ENCODE data around the gene LRRC1.

DNA sequence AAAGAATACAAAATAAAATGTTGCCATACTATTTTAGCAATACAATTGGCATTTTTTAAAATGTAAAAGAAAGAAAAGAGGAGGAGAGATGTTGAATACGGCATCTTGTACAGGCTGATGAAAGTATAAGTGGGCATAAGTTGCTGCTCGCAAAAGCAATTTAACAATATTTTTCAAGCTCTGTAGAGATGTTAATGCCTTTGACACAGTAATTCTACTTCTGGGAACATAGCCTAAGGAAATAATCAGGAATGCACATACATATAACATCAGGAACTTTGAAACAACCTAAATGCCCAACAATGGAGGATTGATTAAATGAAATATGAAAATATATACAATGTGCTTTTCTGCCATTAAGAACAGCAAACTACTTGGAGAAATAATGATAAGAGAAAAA is 80.2 kb downstream of the LRRC1 start:
- TF ChIP-seq, protein P1, sequence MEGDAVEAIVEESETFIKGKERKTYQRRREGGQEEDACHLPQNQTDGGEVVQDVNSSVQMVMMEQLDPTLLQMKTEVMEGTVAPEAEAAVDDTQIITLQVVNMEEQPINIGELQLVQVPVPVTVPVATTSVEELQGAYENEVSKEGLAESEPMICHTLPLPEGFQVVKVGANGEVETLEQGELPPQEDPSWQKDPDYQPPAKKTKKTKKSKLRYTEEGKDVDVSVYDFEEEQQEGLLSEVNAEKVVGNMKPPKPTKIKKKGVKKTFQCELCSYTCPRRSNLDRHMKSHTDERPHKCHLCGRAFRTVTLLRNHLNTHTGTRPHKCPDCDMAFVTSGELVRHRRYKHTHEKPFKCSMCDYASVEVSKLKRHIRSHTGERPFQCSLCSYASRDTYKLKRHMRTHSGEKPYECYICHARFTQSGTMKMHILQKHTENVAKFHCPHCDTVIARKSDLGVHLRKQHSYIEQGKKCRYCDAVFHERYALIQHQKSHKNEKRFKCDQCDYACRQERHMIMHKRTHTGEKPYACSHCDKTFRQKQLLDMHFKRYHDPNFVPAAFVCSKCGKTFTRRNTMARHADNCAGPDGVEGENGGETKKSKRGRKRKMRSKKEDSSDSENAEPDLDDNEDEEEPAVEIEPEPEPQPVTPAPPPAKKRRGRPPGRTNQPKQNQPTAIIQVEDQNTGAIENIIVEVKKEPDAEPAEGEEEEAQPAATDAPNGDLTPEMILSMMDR (conservative IDR thresholded peaks at IDR 0.05; ENCODE audit: low read depth in 2 of 2), result no peak
- TF ChIP-seq POLR2AphosphoS5 (IDR thresholded peaks at IDR 0.05; ENCODE audit: low read depth), result no peak
- TF ChIP-seq NANOG (IDR thresholded peaks at IDR 0.05; ENCODE audit: borderline replicate concordance), result no peak
- no peak for TF ChIP-seq EZH2 (IDR thresholded peaks at IDR 0.05; ENCODE audit: low read depth, unreplicated experiment)
- no peak for TF ChIP-seq STAT1 (IDR thresholded peaks at IDR 0.05; ENCODE audit: unreplicated experiment)
- no peak for TF ChIP-seq JUNB (IDR thresholded peaks at IDR 0.05; ENCODE audit: unreplicated experiment)
- TF ChIP-seq, protein P2, sequence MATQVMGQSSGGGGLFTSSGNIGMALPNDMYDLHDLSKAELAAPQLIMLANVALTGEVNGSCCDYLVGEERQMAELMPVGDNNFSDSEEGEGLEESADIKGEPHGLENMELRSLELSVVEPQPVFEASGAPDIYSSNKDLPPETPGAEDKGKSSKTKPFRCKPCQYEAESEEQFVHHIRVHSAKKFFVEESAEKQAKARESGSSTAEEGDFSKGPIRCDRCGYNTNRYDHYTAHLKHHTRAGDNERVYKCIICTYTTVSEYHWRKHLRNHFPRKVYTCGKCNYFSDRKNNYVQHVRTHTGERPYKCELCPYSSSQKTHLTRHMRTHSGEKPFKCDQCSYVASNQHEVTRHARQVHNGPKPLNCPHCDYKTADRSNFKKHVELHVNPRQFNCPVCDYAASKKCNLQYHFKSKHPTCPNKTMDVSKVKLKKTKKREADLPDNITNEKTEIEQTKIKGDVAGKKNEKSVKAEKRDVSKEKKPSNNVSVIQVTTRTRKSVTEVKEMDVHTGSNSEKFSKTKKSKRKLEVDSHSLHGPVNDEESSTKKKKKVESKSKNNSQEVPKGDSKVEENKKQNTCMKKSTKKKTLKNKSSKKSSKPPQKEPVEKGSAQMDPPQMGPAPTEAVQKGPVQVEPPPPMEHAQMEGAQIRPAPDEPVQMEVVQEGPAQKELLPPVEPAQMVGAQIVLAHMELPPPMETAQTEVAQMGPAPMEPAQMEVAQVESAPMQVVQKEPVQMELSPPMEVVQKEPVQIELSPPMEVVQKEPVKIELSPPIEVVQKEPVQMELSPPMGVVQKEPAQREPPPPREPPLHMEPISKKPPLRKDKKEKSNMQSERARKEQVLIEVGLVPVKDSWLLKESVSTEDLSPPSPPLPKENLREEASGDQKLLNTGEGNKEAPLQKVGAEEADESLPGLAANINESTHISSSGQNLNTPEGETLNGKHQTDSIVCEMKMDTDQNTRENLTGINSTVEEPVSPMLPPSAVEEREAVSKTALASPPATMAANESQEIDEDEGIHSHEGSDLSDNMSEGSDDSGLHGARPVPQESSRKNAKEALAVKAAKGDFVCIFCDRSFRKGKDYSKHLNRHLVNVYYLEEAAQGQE (IDR thresholded peaks at IDR 0.05; ENCODE audit: unreplicated experiment), result no peak
- TF ChIP-seq, protein P3, sequence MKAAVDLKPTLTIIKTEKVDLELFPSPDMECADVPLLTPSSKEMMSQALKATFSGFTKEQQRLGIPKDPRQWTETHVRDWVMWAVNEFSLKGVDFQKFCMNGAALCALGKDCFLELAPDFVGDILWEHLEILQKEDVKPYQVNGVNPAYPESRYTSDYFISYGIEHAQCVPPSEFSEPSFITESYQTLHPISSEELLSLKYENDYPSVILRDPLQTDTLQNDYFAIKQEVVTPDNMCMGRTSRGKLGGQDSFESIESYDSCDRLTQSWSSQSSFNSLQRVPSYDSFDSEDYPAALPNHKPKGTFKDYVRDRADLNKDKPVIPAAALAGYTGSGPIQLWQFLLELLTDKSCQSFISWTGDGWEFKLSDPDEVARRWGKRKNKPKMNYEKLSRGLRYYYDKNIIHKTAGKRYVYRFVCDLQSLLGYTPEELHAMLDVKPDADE (IDR thresholded peaks at IDR 0.05), result no peak
- TF ChIP-seq CREB1 (CRISPR knock-in tag; IDR thresholded peaks at IDR 0.05; ENCODE audit: low read depth), result no peak
- TF ChIP-seq EZH2phosphoT487 (IDR thresholded peaks at IDR 0.05; ENCODE audit: unreplicated experiment), result no peak
- no peak for TF ChIP-seq ZNF114 (CRISPR knock-in tag; IDR thresholded peaks at IDR 0.05)
- TF ChIP-seq, protein P4, sequence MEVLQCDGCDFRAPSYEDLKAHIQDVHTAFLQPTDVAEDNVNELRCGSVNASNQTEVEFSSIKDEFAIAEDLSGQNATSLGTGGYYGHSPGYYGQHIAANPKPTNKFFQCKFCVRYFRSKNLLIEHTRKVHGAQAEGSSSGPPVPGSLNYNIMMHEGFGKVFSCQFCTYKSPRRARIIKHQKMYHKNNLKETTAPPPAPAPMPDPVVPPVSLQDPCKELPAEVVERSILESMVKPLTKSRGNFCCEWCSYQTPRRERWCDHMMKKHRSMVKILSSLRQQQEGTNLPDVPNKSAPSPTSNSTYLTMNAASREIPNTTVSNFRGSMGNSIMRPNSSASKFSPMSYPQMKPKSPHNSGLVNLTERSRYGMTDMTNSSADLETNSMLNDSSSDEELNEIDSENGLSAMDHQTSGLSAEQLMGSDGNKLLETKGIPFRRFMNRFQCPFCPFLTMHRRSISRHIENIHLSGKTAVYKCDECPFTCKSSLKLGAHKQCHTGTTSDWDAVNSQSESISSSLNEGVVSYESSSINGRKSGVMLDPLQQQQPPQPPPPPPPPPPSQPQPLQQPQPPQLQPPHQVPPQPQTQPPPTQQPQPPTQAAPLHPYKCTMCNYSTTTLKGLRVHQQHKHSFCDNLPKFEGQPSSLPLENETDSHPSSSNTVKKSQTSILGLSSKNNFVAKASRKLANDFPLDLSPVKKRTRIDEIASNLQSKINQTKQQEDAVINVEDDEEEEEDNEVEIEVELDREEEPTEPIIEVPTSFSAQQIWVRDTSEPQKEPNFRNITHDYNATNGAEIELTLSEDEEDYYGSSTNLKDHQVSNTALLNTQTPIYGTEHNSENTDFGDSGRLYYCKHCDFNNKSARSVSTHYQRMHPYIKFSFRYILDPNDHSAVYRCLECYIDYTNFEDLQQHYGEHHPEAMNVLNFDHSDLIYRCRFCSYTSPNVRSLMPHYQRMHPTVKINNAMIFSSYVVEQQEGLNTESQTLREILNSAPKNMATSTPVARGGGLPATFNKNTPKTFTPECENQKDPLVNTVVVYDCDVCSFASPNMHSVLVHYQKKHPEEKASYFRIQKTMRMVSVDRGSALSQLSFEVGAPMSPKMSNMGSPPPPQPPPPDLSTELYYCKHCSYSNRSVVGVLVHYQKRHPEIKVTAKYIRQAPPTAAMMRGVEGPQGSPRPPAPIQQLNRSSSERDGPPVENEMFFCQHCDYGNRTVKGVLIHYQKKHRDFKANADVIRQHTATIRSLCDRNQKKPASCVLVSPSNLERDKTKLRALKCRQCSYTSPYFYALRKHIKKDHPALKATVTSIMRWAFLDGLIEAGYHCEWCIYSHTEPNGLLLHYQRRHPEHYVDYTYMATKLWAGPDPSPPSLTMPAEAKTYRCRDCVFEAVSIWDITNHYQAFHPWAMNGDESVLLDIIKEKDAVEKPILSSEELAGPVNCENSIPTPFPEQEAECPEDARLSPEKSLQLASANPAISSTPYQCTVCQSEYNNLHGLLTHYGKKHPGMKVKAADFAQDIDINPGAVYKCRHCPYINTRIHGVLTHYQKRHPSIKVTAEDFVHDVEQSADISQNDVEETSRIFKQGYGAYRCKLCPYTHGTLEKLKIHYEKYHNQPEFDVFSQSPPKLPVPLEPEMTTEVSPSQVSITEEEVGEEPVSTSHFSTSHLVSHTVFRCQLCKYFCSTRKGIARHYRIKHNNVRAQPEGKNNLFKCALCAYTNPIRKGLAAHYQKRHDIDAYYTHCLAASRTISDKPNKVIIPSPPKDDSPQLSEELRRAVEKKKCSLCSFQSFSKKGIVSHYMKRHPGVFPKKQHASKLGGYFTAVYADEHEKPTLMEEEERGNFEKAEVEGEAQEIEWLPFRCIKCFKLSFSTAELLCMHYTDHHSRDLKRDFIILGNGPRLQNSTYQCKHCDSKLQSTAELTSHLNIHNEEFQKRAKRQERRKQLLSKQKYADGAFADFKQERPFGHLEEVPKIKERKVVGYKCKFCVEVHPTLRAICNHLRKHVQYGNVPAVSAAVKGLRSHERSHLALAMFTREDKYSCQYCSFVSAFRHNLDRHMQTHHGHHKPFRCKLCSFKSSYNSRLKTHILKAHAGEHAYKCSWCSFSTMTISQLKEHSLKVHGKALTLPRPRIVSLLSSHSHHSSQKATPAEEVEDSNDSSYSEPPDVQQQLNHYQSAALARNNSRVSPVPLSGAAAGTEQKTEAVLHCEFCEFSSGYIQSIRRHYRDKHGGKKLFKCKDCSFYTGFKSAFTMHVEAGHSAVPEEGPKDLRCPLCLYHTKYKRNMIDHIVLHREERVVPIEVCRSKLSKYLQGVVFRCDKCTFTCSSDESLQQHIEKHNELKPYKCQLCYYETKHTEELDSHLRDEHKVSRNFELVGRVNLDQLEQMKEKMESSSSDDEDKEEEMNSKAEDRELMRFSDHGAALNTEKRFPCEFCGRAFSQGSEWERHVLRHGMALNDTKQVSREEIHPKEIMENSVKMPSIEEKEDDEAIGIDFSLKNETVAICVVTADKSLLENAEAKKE (CRISPR knock-in tag; IDR thresholded peaks at IDR 0.05), result no peak
